Lung (tissue), 12 donors: ENCODE results near the gene ASRGL1. TPM values are rescaled to one million over a fixed set of nuclear protein-coding genes. Genes with fewer than 3 reads are reported as not detected.

Experiments
- ATAC-seq: fragments of 200-7000 bp; cut with Tn5 transposase; one replicate; pipeline ENCODE4 v1.9.1; 2020; ENCODE audit warnings: moderate number of reproducible peaks; ENCODE audit not compliant: insufficient read depth, low FRiP score
- DNase-seq, 3 donors: peaks; one replicate each; pipeline ENCODE4 v3.0.0-alpha.2; 2013 to 2017
- H3K27ac ChIP-seq, 2 donors: one replicate each; pipeline ENCODE4 v1.5.1; 2013; ENCODE audit warnings: mild to moderate bottlenecking in 2 of 2, moderate library complexity in 2 of 2, control low read depth in 1 of 2, inconsistent platforms in 1 of 2, low read depth in 1 of 2, low read length in 1 of 2
- H3K27me3 ChIP-seq, 3 donors: one replicate each; pipeline ENCODE4 v1.5.1; 2013; ENCODE audit warnings: low read length in 2 of 3; ENCODE audit not compliant: control insufficient read depth in 3 of 3, insufficient read depth in 3 of 3
- H3K36me3 ChIP-seq, 4 donors: one replicate each; pipeline ENCODE4 v1.5.1; 2013; ENCODE audit warnings: low read length in 4 of 4, mild to moderate bottlenecking in 1 of 4, moderate library complexity in 1 of 4; ENCODE audit not compliant: control insufficient read depth in 4 of 4, insufficient read depth in 4 of 4
- H3K4me1 ChIP-seq, 5 donors: one replicate each; pipeline ENCODE4 v1.5.1; 2013; ENCODE audit warnings: low read length in 5 of 5, mild to moderate bottlenecking in 2 of 5, moderate library complexity in 1 of 5; ENCODE audit not compliant: control insufficient read depth in 5 of 5, insufficient read depth in 5 of 5
- H3K4me3 ChIP-seq: one replicate; pipeline ENCODE4 v1.5.1; 2013; ENCODE audit warnings: mild to moderate bottlenecking, control low read depth, moderate library complexity
- H3K9ac ChIP-seq, 2 donors: one replicate each; pipeline ENCODE4 v1.5.1; 2013; ENCODE audit warnings: low read length in 2 of 2, control low read depth in 1 of 2; ENCODE audit not compliant: insufficient read depth in 1 of 2
- H3K9me3 ChIP-seq, 4 donors: one replicate each; pipeline ENCODE4 v1.5.1; 2013; ENCODE audit warnings: low read length in 3 of 4, mild to moderate bottlenecking in 1 of 4, moderate library complexity in 1 of 4; ENCODE audit not compliant: control insufficient read depth in 4 of 4, insufficient read depth in 3 of 4
- WGBS, 2 donors: extraction: QIAGEN DNeasy Blood & Tissue Kit; methylation state at CpG; one replicate each; pipeline ENCODE4 v1.1.7; 2013; 5-methylcytosine and 5-hydroxymethylcytosine counted together
- polyA plus RNA-seq, 2 donors: library from polyadenylated mRNA; stranded (reverse); fragments of 200-250 nt; gene quantifications; one replicate each; pipeline ENCODE4 v1.2.1, GENCODE V29; 2013
- total RNA-seq, 2 donors: library from RNA; depleted of rRNA in 1 of 2; stranded (reverse); fragments of >200 nt in 1 of 2; gene quantifications; one replicate each; pipeline ENCODE4 v1.2.1, GENCODE V29; 2014 to 2021
- TF ChIP-seq, protein P1 (sequence below): IDR thresholded peaks from 2 replicates; pipeline ENCODE4 v1.5.1; 2012; ENCODE audit warnings: mild to moderate bottlenecking; ENCODE audit errors: control extremely low read depth, extremely low read depth
- donor health status: control.
- donor health status: control.
- donor health status: Bipolar disorder and iron deficiency.
- donor health status: healthy.
- donor health status: DM: yes; HTN: yes; CAD: no.

ASRGL1 gene
- total and polyA plus RNA-seq, 4 donors, result 6.3 to 36.1 (median 28.2) TPM

DNA sequence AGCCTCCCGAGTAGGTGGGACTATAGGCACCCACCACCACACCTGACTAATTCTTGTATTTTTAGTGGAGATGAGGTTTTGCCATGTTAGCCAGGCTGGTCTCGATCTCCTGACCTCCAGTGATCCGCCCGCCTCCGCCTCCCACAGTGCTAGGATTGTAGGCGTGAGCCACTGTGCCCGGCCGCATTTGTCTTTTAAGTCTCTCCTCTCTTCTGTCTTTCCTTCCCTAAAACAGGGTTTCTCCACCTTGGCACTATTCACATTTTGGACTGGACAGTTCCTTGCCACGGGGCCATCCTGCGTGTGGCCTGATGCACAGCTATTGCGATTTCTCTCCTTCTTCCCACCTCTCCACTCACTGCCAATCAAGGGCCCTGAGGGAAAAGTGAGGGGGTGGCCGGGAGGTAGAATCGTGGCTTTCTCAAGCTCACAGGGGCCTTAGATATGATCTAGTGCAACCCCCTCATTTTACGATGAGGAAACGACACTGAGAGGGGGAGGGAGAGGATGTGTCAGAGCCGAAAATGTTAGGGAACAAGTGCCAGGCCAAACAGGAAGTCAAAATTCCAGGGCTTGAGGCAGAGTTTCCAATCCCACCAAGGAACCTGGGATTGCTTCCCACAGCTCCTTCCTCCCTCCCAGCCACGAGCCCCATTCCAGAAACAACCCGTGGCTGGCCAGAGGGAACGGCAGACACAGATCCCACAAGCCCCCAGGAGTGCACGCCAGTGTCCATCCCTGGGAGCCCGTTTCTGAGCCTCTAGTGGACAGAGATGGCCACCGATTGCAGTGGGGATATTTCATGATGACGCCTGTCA is 102.7 kb downstream of the ASRGL1 start:
- no peak for ATAC-seq

More for the DNA sequence above, 102.7 kb downstream of the ASRGL1 start:
- peaks cover 0 to 31% (median 14%) of the 10 kb centered on the region in 5 donors for H3K4me1 ChIP-seq
- no peaks in the 10 kb centered on the region for H3K27me3 ChIP-seq
- no peaks in the 10 kb centered on the region for H3K36me3 ChIP-seq
- H3K9me3 ChIP-seq, result no peaks in the 10 kb centered on the region
- no peak overlapping the region for H3K4me3 ChIP-seq
- WGBS, 2 donors, result 46 to 58% methylated on average over 23 of the region's 23 CpGs
- peak overlapping the region; percentile 6 to 90 for H3K27ac ChIP-seq
- no peak overlapping the region for H3K9ac ChIP-seq
- TF ChIP-seq, protein P1, sequence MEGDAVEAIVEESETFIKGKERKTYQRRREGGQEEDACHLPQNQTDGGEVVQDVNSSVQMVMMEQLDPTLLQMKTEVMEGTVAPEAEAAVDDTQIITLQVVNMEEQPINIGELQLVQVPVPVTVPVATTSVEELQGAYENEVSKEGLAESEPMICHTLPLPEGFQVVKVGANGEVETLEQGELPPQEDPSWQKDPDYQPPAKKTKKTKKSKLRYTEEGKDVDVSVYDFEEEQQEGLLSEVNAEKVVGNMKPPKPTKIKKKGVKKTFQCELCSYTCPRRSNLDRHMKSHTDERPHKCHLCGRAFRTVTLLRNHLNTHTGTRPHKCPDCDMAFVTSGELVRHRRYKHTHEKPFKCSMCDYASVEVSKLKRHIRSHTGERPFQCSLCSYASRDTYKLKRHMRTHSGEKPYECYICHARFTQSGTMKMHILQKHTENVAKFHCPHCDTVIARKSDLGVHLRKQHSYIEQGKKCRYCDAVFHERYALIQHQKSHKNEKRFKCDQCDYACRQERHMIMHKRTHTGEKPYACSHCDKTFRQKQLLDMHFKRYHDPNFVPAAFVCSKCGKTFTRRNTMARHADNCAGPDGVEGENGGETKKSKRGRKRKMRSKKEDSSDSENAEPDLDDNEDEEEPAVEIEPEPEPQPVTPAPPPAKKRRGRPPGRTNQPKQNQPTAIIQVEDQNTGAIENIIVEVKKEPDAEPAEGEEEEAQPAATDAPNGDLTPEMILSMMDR, result no peak
- peak; percentile 32 to 77 (median 65) for DNase-seq

Other genes with a start within 250 kb of the ASRGL1 start
- 10 to 100 TPM; 13.3 to 14.1 TPM for gene INCENP, start 213.4 kb upstream of the ASRGL1 start, total RNA-seq
- gene INCENP, start 213.4 kb upstream of the ASRGL1 start, polyA plus RNA-seq, result 1 to 10 TPM; 3.8 to 6.8 TPM
- not detected for gene SCGB1D1, start 147.2 kb upstream of the ASRGL1 start, total RNA-seq
- not detected for gene SCGB1D1, start 147.2 kb upstream of the ASRGL1 start, polyA plus RNA-seq
- gene SCGB2A1, start 128.8 kb upstream of the ASRGL1 start, total RNA-seq, result 1 to 10 TPM in 1 of 2 donors, under 1 TPM in 1; 0.88 to 8.0 TPM
- gene SCGB2A1, start 128.8 kb upstream of the ASRGL1 start, polyA plus RNA-seq, result 1 to 10 TPM; 3.4 to 3.7 TPM
- gene SCGB1D2, start 95.2 kb upstream of the ASRGL1 start, total RNA-seq, result not detected
- gene SCGB1D2, start 95.2 kb upstream of the ASRGL1 start, polyA plus RNA-seq, result not detected
- gene SCGB2A2, start 67.3 kb upstream of the ASRGL1 start, total RNA-seq, result not detected
- not detected for gene SCGB2A2, start 67.3 kb upstream of the ASRGL1 start, polyA plus RNA-seq
- gene SCGB1D4, start 38.4 kb upstream of the ASRGL1 start, total RNA-seq, result not detected
- not detected for gene SCGB1D4, start 38.4 kb upstream of the ASRGL1 start, polyA plus RNA-seq
- 1,000 to 10,000 TPM in 1 of 2 donors, 10 to 100 TPM in 1; 16.0 to 5,001 TPM for gene SCGB1A1, start 81.6 kb downstream of the ASRGL1 start, total RNA-seq
- 1,000 to 10,000 TPM; 2,989 to 6,099 TPM for gene SCGB1A1, start 81.6 kb downstream of the ASRGL1 start, polyA plus RNA-seq
- gene AHNAK, start 209.4 kb downstream of the ASRGL1 start, total RNA-seq, result 100 to 1,000 TPM; 396 to 707 TPM
- 10 to 100 TPM; 66.5 to 79.9 TPM for gene AHNAK, start 209.4 kb downstream of the ASRGL1 start, polyA plus RNA-seq
- 1,000 to 10,000 TPM in 1 of 2 donors, 100 to 1,000 TPM in 1; 941 to 1,160 TPM for gene EEF1G, start 236.4 kb downstream of the ASRGL1 start, total RNA-seq
- 1,000 to 10,000 TPM; 1,043 to 1,130 TPM for gene EEF1G, start 236.4 kb downstream of the ASRGL1 start, polyA plus RNA-seq